Neural progenitor cell (in vitro differentiated cells): Measurements from ENCODE around the gene PRDX1.

Source experiments
- CTCF ChIP-seq: fragments of 200-600 bp; sonication (generic); IDR thresholded peaks from 2 replicates; pipeline ENCODE4 v1.5.1; 2017; ENCODE audit warnings: antibody characterized with exemption, mild to moderate bottlenecking
- EZH2 ChIP-seq: fragments of 200-600 bp; sonication (generic); IDR thresholded peaks from 2 replicates; pipeline ENCODE4 v1.6.1; 2017; ENCODE audit warnings: antibody characterized with exemption, mild to moderate bottlenecking, moderate library complexity

GRCh38 chr1:45543581-45544417 lies 22.1 kb upstream of the PRDX1 start:
- no peak for TF ChIP-seq EZH2
- TF ChIP-seq CTCF: no peak
